Lower leg skin (tissue), 4 donors: Measurements from ENCODE around the gene AGAP9. TPM values are rescaled to one million over a fixed set of nuclear protein-coding genes. Genes with fewer than 3 reads are reported as not detected.

ENCODE experiments used
- DNase-seq, 2 donors: peaks; one replicate each; pipeline ENCODE4 v3.0.0-alpha.2; 2019; ENCODE audit warnings: low spot score in 2 of 2
- H3K4me3 ChIP-seq: fragments of 200-600 bp; sonication (generic); 2 replicates; pipeline ENCODE4 v1.5.1; 2017; ENCODE audit warnings: mild to moderate bottlenecking, low read depth; ENCODE audit not compliant: poor library complexity, severe bottlenecking
- CTCF ChIP-seq, 3 donors: fragments of 450-650 bp; IDR thresholded peaks; one replicate each; pipeline ENCODE4 v1.5.1; 2016; ENCODE audit warnings: antibody characterized with exemption in 3 of 3, mild to moderate bottlenecking in 3 of 3, moderate library complexity in 2 of 3
- POLR2A ChIP-seq, 2 donors: fragments of 450-650 bp; IDR thresholded peaks; one replicate each; pipeline ENCODE4 v1.6.1; 2016 to 2017; ENCODE audit warnings: antibody characterized with exemption in 2 of 2, mild to moderate bottlenecking in 1 of 2, moderate library complexity in 1 of 2
- WGBS, 2 donors: methylation state at CpG; one replicate each; pipeline ENCODE4 v1.1.5; 2018; 5-methylcytosine and 5-hydroxymethylcytosine counted together
- intact Hi-C: fragments of 100-400 bp; cut with DNase I; formaldehyde crosslinking; loops from one replicate; pipeline ENCODE4 v1.15.0; 2023; ENCODE audit warnings: low total_unique reads
- total RNA-seq, 4 donors: library from RNA; depleted of rRNA; stranded (reverse); fragments of >200 nt; gene quantifications; one replicate each; pipeline ENCODE4 v1.1.0, GENCODE V29; 2016

Gene AGAP9
- total RNA-seq, 4 donors from 2014 or later = 6.4 to 10.7 (median 9.2) TPM

GRCh38 chr10:47454780-47455058 is 68.7 kb downstream of the AGAP9 start:
- H3K4me3 ChIP-seq = no peak overlapping the region
- no peak for DNase-seq
- intact Hi-C loops = no loop called here
- TF ChIP-seq POLR2A (IDR thresholded peaks at IDR 0.05) (no peak), CTCF (IDR thresholded peaks at IDR 0.05) (no peak)
- WGBS, 2 donors = 85 to 89% methylated on average over 3 of the region's 3 CpGs

GRCh38 chr10:47454008-47454779 is 69.2 kb downstream of the AGAP9 start:
- WGBS, 2 donors = 75 to 76% methylated on average over 8 to 10 of the region's 10 CpGs
- no peak overlapping the region for H3K4me3 ChIP-seq
- TF ChIP-seq POLR2A (IDR thresholded peaks at IDR 0.05) (no peak), CTCF (IDR thresholded peaks at IDR 0.05) (no peak)
- intact Hi-C loops = no loop called here
- DNase-seq = no peak

GRCh38 chr10:47453141-47454007 is 70.1 kb downstream of the AGAP9 start:
- WGBS, 2 donors = 63 to 66% methylated on average over 7 of the region's 7 CpGs
- DNase-seq = no peak
- no peak overlapping the region for H3K4me3 ChIP-seq
- no peak for TF ChIP-seq POLR2A (IDR thresholded peaks at IDR 0.05)
- TF ChIP-seq CTCF (IDR thresholded peaks at IDR 0.05) = no peak
- intact Hi-C loops = no loop called here

- no peak for DNase-seq
- TF ChIP-seq POLR2A (IDR thresholded peaks at IDR 0.05) = no peak
- TF ChIP-seq CTCF (IDR thresholded peaks at IDR 0.05) = no peak
- no peak overlapping the region for H3K4me3 ChIP-seq
- WGBS, 2 donors = 67 to 69% methylated on average over 11 of the region's 11 CpGs
- intact Hi-C loops = no loop called here
Measured at GRCh38 chr10:47452495-47453140, 70.8 kb downstream of the AGAP9 start.

- TF ChIP-seq CTCF (IDR thresholded peaks at IDR 0.05) (no peak), POLR2A (IDR thresholded peaks at IDR 0.05) (no peak)
- H3K4me3 ChIP-seq = no peak overlapping the region
- no peak for DNase-seq
- intact Hi-C loops = no loop called here
- 83 to 86% methylated on average over 7 of the region's 7 CpGs for WGBS, 2 donors
Measured at GRCh38 chr10:47451998-47452494, 71.4 kb downstream of the AGAP9 start.

Other genes starting within 250 kb of the AGAP9 start
- gene GDF10, start 223.4 kb downstream of the AGAP9 start, total RNA-seq = 1 to 10 TPM in 2 of 4 donors, under 1 TPM in 2; 0.23 to 3.9 (median 1.0) TPM
- not detected for gene GDF2, start 201.2 kb downstream of the AGAP9 start, total RNA-seq
- gene RBP3, start 175.3 kb downstream of the AGAP9 start, total RNA-seq = not detected
- 1 to 10 TPM in 2 of 4 donors, under 1 TPM in 2; 0.80 to 2.0 (median 1.1) TPM for gene ZNF488, start 139.3 kb downstream of the AGAP9 start, total RNA-seq
- gene ANXA8, start 39.5 kb downstream of the AGAP9 start, total RNA-seq = 100 to 1,000 TPM in 3 of 4 donors, 10 to 100 TPM in 1; 94.1 to 198 (median 139) TPM
- gene FAM25G, start 31.9 kb downstream of the AGAP9 start, total RNA-seq = 100 to 1,000 TPM in 1 of 4 donors, 10 to 100 TPM in 3; 41.4 to 115 (median 85.8) TPM
- gene SYT15B, start 240.0 kb upstream of the AGAP9 start, total RNA-seq = 1 to 10 TPM; 1.3 to 3.0 (median 2.1) TPM